Endothelial cell of umbilical vein (primary cell): Measurements from ENCODE around the gene RSPH1. TPM values are rescaled to one million over a fixed set of nuclear protein-coding genes. Genes with fewer than 3 reads are reported as not detected.

Experiments used
- BruUV-seq: library from RNA; stranded (reverse); fragments of 400-500 nt; replicated peaks from 2 replicates; lab custom pipeline; 2021; lab: Mats Ljungman, UMichigan
- CTCF ChIA-PET: fragments of 300-600, 350-600 bp; sonication (Branson Sonifier 250); formaldehyde crosslinking; loops from one replicate; lab custom pipeline; 2021; ENCODE audit warnings: antibody characterized with exemption, inconsistent platforms; lab: Charles Lee
- POLR2A ChIA-PET: fragments of 300-600, 350-600 bp; sonication (Branson Sonifier 250); formaldehyde crosslinking; loops from one replicate; lab custom pipeline; 2021; ENCODE audit warnings: antibody characterized with exemption, inconsistent platforms; lab: Charles Lee
- DNase-seq: peaks from one replicate; pipeline ENCODE4 v3.0.0-alpha.2; 2011; ENCODE audit warnings: low read depth, low spot score
- FAIRE-seq: peaks from 2 replicates; lab custom pipeline; 2011; peaks lifted over from hg19 to GRCh38; lab: Jason Lieb, UNC
- H2AFZ ChIP-seq: 2 replicates; pipeline ENCODE4 v1.6.0; 2012; ENCODE audit warnings: low read depth, low read length, control low read depth, inconsistent platforms
- H3K27ac ChIP-seq: 2 replicates; pipeline ENCODE4 v1.5.1; 2011; ENCODE audit warnings: low read depth, mild to moderate bottlenecking, control low read depth, low read length, moderate library complexity; ENCODE audit not compliant: insufficient read depth
- H3K27me3 ChIP-seq, 2 experiments: 2 replicates each; pipeline versions ENCODE4 v1.6.0 to v1.6.1; 2011; ENCODE audit warnings: low read length in 2 of 2, mixed read lengths in 1 of 2; ENCODE audit not compliant: control insufficient read depth in 2 of 2, insufficient read depth in 2 of 2
- H3K36me3 ChIP-seq, 2 experiments: 2 replicates in 1 of 2; 3 replicates in 1 of 2; pipeline ENCODE4 v1.5.1; 2011; ENCODE audit warnings: low read length in 2 of 2, mild to moderate bottlenecking in 1 of 2, moderate library complexity in 1 of 2; ENCODE audit not compliant: control insufficient read depth in 2 of 2, insufficient read depth in 2 of 2; ENCODE audit errors: extremely low read depth in 1 of 2
- H3K4me1 ChIP-seq: 3 replicates; pipeline ENCODE4 v1.5.1; 2011; ENCODE audit warnings: mild to moderate bottlenecking, low read length; ENCODE audit not compliant: control insufficient read depth, insufficient read depth; ENCODE audit errors: extremely low read depth
- H3K4me2 ChIP-seq: 2 replicates; pipeline ENCODE4 v1.6.1; 2011; ENCODE audit warnings: low read length, control low read depth, mixed read lengths; ENCODE audit not compliant: insufficient read depth
- H3K4me3 ChIP-seq, 3 experiments: fragments of 200-600 bp in 1 of 3; sonication (generic), shearing (Covaris generic) in 1 of 3; replicated peaks in 1 of 3; 2 replicates each; pipeline ENCODE4 v1.5.1; 2011 to 2016; ENCODE audit warnings: control low read depth in 3 of 3, low read length in 3 of 3, mild to moderate bottlenecking in 2 of 3, inconsistent platforms in 1 of 3, low read depth in 1 of 3, moderate library complexity in 1 of 3; ENCODE audit not compliant: insufficient read depth in 1 of 3
- H3K79me2 ChIP-seq: 2 replicates; pipeline ENCODE4 v1.6.0; 2012; ENCODE audit warnings: low read length, inconsistent platforms; ENCODE audit not compliant: control insufficient read depth, insufficient read depth
- H3K9ac ChIP-seq: replicated peaks from 2 replicates; pipeline ENCODE3; 2011; ENCODE audit warnings: low read length, control low read depth; ENCODE audit not compliant: insufficient read depth; ENCODE audit errors: extremely low read depth
- H3K9me1 ChIP-seq: replicated peaks from 3 replicates; pipeline ENCODE4 v1.6.0; 2011; ENCODE audit warnings: mild to moderate bottlenecking, low read length; ENCODE audit not compliant: control insufficient read depth, insufficient read depth; ENCODE audit errors: extremely low read depth
- H3K9me3 ChIP-seq: replicated peaks from 2 replicates; pipeline ENCODE4 v1.5.1; 2012; ENCODE audit warnings: low read length, inconsistent platforms; ENCODE audit not compliant: control insufficient read depth, insufficient read depth
- H4K20me1 ChIP-seq: replicated peaks from 2 replicates; pipeline ENCODE3; 2011; ENCODE audit warnings: mild to moderate bottlenecking, low read length; ENCODE audit not compliant: control insufficient read depth, insufficient read depth; ENCODE audit errors: extremely low read depth
- EZH2 ChIP-seq: IDR thresholded peaks from 2 replicates; pipeline ENCODE4 v1.6.1; 2012; ENCODE audit warnings: borderline replicate concordance, low read depth, mild to moderate bottlenecking, moderate library complexity, low read length, inconsistent platforms; ENCODE audit not compliant: severe bottlenecking
- FOS ChIP-seq: IDR thresholded peaks from 2 replicates; pipeline ENCODE4 v1.6.1; 2011; ENCODE audit warnings: mild to moderate bottlenecking, low read length, moderate library complexity, borderline replicate concordance; ENCODE audit not compliant: insufficient read depth
- GATA2 ChIP-seq: IDR thresholded peaks from 2 replicates; pipeline ENCODE4 v1.7.0; 2011; ENCODE audit warnings: low read depth, mild to moderate bottlenecking, moderate library complexity, mixed read lengths, low read length; ENCODE audit not compliant: insufficient read length, insufficient read depth
- JUN ChIP-seq: IDR thresholded peaks from 2 replicates; pipeline ENCODE4 v1.6.1; 2011; ENCODE audit warnings: borderline replicate concordance, low read depth; ENCODE audit not compliant: insufficient read length, insufficient read depth
- MYC ChIP-seq: IDR thresholded peaks from one replicate; pipeline ENCODE4 v1.6.1; 2011; ENCODE audit warnings: mild to moderate bottlenecking, low read depth, low read length
- POLR2A ChIP-seq: IDR thresholded peaks from 2 replicates; pipeline ENCODE4 v1.6.1; 2012; ENCODE audit warnings: low read depth, mild to moderate bottlenecking, control low read depth, low read length
- POLR2AphosphoS5 ChIP-seq: IDR thresholded peaks from 2 replicates; pipeline ENCODE4 v1.6.1; 2012; ENCODE audit warnings: low read depth, mild to moderate bottlenecking, control low read depth, low read length, moderate library complexity; ENCODE audit not compliant: insufficient read depth
- dilution Hi-C: fragments of 300-500 bp; cut with MboI; formaldehyde crosslinking; loops from one replicate; pipeline ENCODE4 v1.15.0; 2019; ENCODE audit warnings: low sequenced_read_pairs; ENCODE audit not compliant: extremely low pct_ligation_motif_present
- intact Hi-C: fragments of 100-400 bp; cut with micrococcal nuclease; formaldehyde crosslinking; loops from one replicate; pipeline ENCODE4 v1.10.0; 2022
- polyA plus RNA-seq, 4 experiments: library from polyadenylated mRNA; depleted of rRNA in 3 of 4; stranded (reverse) in 3 of 4; unstranded in 1 of 4; fragments of >200 nt; gene quantifications; 2 replicates each; pipeline versions ENCODE4 v1.2.1 to v1.2.3, GENCODE V29; 2011 to 2012; ENCODE audit warnings: missing spikeins in 1 of 4
- total RNA-seq: library from RNA; stranded (reverse); gene quantifications from 2 replicates; pipeline ENCODE4 v1.2.3, GENCODE V29; 2021
- TF ChIP-seq, protein P1 (sequence below): IDR thresholded peaks from 2 replicates; pipeline ENCODE4 v1.6.1; 2011; ENCODE audit not compliant: insufficient read depth, insufficient read length
- TF ChIP-seq, protein P2 (sequence below), 2 donors: IDR thresholded peaks; 1 replicate in 1 of 2; 2 replicates in 1 of 2; pipeline ENCODE4 v1.5.1; 2011; ENCODE audit warnings: low read length in 2 of 2, mild to moderate bottlenecking in 2 of 2, moderate library complexity in 2 of 2, control low read depth in 1 of 2, inconsistent platforms in 1 of 2, low read depth in 1 of 2; ENCODE audit not compliant: insufficient read depth in 1 of 2; ENCODE audit errors: extremely low read depth in 1 of 2

RSPH1 gene
- total and polyA plus RNA-seq, 2 donors (not counting 3 experiments of a cell fraction or from before 2014, with no cell fraction given) = 0.08 TPM; not detected in 1

DNA sequence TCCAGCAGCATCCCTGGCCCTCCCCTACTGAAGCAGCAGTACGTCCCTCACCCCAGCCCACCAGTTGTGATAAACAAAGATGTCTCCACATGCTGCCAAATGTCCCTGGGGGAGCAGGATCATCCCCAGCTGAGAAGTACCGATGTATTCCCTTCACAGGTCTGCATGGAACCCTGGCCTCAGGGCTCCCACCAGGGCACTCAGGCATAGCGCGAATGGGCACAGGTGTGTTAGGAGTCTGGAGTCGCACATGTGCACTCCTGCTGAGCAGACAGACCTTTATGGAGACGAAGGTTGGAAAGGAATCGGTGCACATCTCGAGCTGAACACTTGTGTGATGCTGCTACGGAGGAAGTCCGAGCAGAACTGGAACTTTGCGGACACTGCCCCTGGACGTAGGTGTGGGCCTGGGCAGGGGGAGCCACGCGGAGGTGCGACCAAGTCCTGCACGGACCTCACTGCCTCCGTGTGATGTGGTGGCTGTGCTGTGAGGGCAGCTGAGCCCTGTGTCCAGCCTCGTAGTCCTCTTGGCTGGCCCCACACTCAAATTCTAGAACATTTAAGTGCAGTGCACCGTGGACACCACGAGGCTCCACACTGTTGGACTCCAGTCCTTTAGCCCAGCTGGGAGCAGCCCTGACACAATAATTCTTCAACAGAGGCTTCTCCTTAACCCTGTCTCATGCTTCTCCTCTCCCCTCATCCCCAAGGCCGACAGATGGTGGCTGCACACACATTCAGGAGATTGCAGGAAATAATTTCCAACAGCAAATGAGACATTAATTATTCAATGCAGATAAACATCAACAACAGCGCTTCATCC, 43.4 kb downstream of the RSPH1 start:
- intact Hi-C loops (no loop called here), dilution Hi-C loops (no loop called here)
- POLR2A ChIA-PET = no interaction called here
- DNase-seq (no peak), FAIRE-seq (no peak)
- H2AFZ ChIP-seq = no peak overlapping the region
- H3K4me1 ChIP-seq = no peaks in the 10 kb centered on the region
- no peaks in the 10 kb centered on the region for H3K79me2 ChIP-seq
- no peaks in the 10 kb centered on the region for H3K9me1 ChIP-seq
- H3K4me3 ChIP-seq = no peak overlapping the region
- no peaks in the 10 kb centered on the region for H3K36me3 ChIP-seq
- no peaks in the 10 kb centered on the region for H4K20me1 ChIP-seq
- no peak overlapping the region for H3K27ac ChIP-seq
- peaks cover 2% of the 10 kb centered on the region in 2 experiments for H3K27me3 ChIP-seq
- H3K9ac ChIP-seq = no peak overlapping the region
- CTCF ChIA-PET = no interaction called here
- no peak for TF ChIP-seq POLR2A
- TF ChIP-seq, protein P1, sequence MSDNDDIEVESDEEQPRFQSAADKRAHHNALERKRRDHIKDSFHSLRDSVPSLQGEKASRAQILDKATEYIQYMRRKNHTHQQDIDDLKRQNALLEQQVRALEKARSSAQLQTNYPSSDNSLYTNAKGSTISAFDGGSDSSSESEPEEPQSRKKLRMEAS = no peak
- H3K4me2 ChIP-seq = no peak overlapping the region
- H3K9me3 ChIP-seq = no peaks in the 10 kb centered on the region
- no TSS peak for BruUV-seq

DNA sequence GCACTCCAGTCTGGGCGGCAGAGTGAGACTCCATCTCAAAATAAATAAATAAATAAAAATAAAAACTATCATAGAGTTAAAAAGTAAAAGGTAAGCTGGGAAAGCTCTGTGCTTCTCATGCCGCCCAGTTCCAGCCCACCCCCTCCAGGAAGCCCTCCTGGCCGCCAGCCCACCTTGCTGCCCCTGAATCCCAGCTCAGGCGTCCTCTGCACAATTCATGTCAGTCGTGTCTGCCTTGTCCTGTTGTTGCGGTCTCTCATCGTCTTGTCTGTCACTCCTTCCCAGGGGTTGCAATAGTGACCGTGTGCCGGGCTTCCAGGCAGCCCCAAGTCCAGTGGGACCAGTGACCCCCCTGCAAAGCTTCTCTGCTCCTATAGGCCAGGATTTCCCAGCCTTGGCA, 44.1 kb downstream of the RSPH1 start:
- H3K9ac ChIP-seq = no peak overlapping the region
- POLR2A ChIA-PET = no interaction called here
- no peaks in the 10 kb centered on the region for H3K9me1 ChIP-seq
- CTCF ChIA-PET = interaction anchor here (0.7 kb wide), 1 partner anchor 142 kb away, joined by 3 read pairs; no protein-coding TSS in a partner anchor
- H3K4me3 ChIP-seq = no peak overlapping the region
- peaks cover 2% of the 10 kb centered on the region in 2 experiments for H3K27me3 ChIP-seq
- FAIRE-seq = no peak
- H3K79me2 ChIP-seq = no peaks in the 10 kb centered on the region
- DNase-seq = no peak
- H4K20me1 ChIP-seq = no peaks in the 10 kb centered on the region
- no peaks in the 10 kb centered on the region for H3K36me3 ChIP-seq
- no peak overlapping the region for H3K27ac ChIP-seq
- no peak overlapping the region for H2AFZ ChIP-seq
- intact Hi-C loops (loop anchor here (2.0 kb wide), 1 partner anchor 143 kb away; no protein-coding TSS in a partner anchor), dilution Hi-C loops (no loop called here)
- no peaks in the 10 kb centered on the region for H3K9me3 ChIP-seq
- no peaks in the 10 kb centered on the region for H3K4me1 ChIP-seq
- no TSS peak for BruUV-seq
- TF ChIP-seq, protein P1 = no peak
- TF ChIP-seq FOS = no peak
- no peak for TF ChIP-seq GATA2
- no peak for TF ChIP-seq EZH2
- TF ChIP-seq, protein P2, sequence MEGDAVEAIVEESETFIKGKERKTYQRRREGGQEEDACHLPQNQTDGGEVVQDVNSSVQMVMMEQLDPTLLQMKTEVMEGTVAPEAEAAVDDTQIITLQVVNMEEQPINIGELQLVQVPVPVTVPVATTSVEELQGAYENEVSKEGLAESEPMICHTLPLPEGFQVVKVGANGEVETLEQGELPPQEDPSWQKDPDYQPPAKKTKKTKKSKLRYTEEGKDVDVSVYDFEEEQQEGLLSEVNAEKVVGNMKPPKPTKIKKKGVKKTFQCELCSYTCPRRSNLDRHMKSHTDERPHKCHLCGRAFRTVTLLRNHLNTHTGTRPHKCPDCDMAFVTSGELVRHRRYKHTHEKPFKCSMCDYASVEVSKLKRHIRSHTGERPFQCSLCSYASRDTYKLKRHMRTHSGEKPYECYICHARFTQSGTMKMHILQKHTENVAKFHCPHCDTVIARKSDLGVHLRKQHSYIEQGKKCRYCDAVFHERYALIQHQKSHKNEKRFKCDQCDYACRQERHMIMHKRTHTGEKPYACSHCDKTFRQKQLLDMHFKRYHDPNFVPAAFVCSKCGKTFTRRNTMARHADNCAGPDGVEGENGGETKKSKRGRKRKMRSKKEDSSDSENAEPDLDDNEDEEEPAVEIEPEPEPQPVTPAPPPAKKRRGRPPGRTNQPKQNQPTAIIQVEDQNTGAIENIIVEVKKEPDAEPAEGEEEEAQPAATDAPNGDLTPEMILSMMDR (IDR thresholded peaks at IDR 0.05; ENCODE audit: extremely low read depth in 1 of 2, insufficient read depth in 1 of 2, low read depth in 1 of 2, low read length in 2 of 2) = no peak
- no peak for TF ChIP-seq POLR2A
- TF ChIP-seq JUN = no peak
- TF ChIP-seq POLR2AphosphoS5 = no peak
- no peak for TF ChIP-seq MYC
- H3K4me2 ChIP-seq = no peak overlapping the region
